Measurements from ENCODE around the gene CARS2.

GRCh38 chr13:110722971-110723370 lies 17.1 kb upstream of the CARS2 start:
- TF ChIP-seq CTCF (IDR thresholded peaks at IDR 0.05) (no peak), POLR2A (IDR thresholded peaks at IDR 0.05) (no peak)

All from testis (tissue), 2 donors.